Astrocyte of the cerebellum (primary cell): ENCODE results near the gene BHLHE41.
A peak's percentile ranks its signal among the peaks of the same experiment; 100 is the strongest.

Source experiments
- DNase-seq: peaks from one replicate; pipeline ENCODE4 v3.0.0-alpha.2; 2011; ENCODE audit warnings: low read depth
- H3K4me3 ChIP-seq: 2 replicates; pipeline ENCODE4 v1.5.1; 2011; ENCODE audit warnings: mild to moderate bottlenecking, low read depth, low read length, moderate library complexity
- in situ Hi-C: cut with HindIII; loops from 2 replicates; pipeline ENCODE4 v1.10.0; 2017; ENCODE audit warnings: low sequenced_read_pairs
- TF ChIP-seq, protein P1 (sequence below): IDR thresholded peaks from 2 replicates; pipeline ENCODE4 v1.5.1; 2012; ENCODE audit warnings: low read length, low read depth, moderate library complexity, mild to moderate bottlenecking; ENCODE audit errors: missing control alignments

The BHLHE41 gene

DNA sequence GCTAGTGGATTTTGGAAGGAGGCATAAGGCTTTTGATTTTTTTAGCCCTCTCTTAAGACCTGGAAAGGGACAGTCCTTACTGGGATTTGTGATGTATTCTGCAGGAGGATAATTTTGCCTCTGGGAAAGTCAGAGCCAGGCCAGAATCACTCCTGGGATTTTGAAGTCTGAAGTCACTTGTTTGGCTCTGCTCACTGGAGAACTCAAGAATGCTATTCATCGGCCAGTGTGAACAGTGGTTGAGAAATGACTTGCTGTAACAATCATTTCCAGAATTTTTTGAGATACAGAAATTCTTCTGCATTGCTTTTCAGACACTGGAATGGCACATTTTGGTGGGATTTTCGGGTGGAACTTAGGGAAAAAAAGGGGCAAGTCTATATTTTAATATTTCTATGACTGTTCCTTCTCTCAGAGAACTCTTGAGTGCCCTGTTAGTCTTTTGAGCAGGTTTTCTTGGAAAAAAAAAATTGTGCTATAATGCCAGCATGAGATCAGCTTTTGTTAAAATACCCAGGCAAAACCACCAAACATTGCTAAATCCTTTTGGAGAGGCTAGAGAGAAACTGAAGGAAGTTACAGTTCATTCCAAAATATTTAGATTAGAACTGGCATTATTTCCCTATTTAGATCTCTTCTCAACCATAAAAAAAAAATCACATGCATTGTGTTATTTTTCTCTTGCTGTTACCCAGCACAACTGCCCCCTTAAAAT lies 26.1 kb upstream of the BHLHE41 start:
- TF ChIP-seq, protein P1, sequence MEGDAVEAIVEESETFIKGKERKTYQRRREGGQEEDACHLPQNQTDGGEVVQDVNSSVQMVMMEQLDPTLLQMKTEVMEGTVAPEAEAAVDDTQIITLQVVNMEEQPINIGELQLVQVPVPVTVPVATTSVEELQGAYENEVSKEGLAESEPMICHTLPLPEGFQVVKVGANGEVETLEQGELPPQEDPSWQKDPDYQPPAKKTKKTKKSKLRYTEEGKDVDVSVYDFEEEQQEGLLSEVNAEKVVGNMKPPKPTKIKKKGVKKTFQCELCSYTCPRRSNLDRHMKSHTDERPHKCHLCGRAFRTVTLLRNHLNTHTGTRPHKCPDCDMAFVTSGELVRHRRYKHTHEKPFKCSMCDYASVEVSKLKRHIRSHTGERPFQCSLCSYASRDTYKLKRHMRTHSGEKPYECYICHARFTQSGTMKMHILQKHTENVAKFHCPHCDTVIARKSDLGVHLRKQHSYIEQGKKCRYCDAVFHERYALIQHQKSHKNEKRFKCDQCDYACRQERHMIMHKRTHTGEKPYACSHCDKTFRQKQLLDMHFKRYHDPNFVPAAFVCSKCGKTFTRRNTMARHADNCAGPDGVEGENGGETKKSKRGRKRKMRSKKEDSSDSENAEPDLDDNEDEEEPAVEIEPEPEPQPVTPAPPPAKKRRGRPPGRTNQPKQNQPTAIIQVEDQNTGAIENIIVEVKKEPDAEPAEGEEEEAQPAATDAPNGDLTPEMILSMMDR: no peak
- in situ Hi-C loops: no loop called here
- no peak overlapping the region for H3K4me3 ChIP-seq
- peak; percentile 55 for DNase-seq

DNA sequence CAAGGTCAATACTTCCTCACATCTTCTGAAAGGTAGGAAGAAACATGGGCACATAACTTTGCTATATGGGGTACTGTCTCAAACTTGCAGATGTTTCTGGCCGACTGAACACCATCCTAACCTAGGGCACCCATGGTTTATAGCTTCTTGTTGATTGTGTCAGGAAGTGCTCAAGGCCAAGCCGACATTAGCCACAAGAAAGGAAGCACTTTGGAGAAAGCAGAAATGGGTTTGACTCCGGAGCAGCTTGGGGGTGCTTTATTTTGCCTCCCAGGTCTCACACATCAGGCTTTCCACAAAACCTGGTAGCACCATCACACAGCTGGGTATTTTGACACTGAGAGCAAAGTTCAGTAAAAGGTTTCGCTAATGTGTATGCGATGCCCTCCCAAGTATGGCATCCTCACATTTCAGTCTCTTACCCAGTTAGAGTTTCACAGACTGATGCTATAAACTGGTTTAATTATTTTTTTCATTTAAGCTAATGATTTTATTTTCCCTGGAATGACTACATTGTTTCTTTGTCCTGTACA lies 25.2 kb upstream of the BHLHE41 start:
- DNase-seq: no peak
- H3K4me3 ChIP-seq: no peak overlapping the region
- in situ Hi-C loops: no loop called here
- TF ChIP-seq, protein P1: no peak

DNA sequence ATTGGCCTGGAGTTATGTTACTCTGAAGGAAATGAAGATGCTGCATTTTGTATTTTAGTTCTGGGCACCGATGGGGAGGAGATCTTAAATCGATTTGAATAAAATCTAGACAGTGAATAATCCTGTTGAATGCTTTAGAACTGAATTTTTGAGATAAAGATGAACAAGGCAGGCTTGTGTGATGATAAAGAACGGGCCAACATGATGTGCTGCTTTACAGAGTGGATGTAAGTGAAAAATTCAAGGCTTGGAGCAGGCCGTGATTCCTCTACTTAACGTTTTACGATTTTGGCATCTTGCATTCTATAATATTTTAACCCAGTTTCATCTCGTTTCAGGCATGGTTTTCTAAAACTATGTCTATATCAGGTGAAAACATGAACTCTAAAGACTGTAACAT lies 23.5 kb upstream of the BHLHE41 start:
- H3K4me3 ChIP-seq: no peak overlapping the region
- no peak for DNase-seq
- in situ Hi-C loops: no loop called here
- TF ChIP-seq, protein P1: no peak

DNA sequence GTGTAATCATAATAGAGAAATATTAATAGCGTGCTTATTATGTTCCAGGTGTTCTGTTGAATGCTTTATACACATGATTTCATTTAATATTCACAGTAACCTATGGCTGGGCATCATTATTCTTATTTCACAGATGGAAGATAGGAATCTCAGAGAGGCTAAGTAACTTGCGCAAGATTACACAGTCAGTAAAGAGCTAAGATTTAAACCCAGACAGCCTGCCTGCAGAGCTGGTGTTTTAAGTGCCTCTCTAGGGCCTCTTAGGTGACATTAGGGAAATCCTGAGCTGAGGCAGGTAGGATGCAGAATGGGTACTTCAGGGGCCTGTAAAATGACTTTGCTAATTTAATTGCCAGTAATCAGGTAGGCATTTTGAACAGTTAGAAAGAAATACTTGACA lies 18.5 kb upstream of the BHLHE41 start:
- TF ChIP-seq, protein P1: no peak
- no peak overlapping the region for H3K4me3 ChIP-seq
- in situ Hi-C loops: no loop called here
- no peak for DNase-seq

DNA sequence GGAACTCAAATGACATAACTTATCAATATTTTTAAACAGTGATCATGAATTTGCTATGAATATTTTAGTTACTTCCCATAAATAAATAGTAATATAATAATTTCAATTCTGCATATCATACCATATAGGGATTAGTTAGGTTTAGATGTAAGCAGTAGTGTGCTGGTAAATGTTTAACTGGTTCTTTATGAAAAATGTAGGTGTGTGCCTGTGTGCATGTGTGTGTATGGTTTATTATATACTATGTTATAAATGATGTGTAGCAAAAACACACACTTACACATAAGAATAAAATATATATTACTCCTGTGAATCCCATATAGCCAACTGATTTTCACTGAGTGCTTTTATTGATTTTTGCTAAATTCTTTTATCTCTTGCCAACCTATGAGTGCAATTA lies 14.0 kb upstream of the BHLHE41 start:
- TF ChIP-seq, protein P1: no peak
- in situ Hi-C loops: no loop called here

DNA sequence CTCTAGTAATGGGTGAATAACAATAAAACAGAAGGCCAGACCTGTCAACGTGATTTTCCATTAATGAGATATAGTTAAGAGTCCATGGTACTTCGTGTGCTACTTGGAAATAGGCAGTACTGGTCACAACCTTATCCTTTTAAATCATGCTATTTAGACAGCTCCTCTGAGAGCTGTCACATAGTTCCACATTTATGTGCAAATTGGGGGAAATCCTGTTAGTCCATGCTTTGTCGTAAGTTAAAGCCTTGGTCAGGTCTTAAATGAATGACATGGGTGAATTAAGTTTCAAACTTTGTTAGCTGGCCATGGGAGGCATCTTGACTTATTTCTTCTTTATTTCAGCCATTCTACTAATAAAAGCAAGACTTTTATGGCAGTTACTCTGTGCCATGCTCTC lies 11.9 kb upstream of the BHLHE41 start:
- TF ChIP-seq, protein P1: no peak
- H3K4me3 ChIP-seq: no peak overlapping the region
- no peak for DNase-seq
- in situ Hi-C loops: no loop called here

More for the DNA sequence above, 14.0 kb upstream of the BHLHE41 start:
- no peak for DNase-seq
- H3K4me3 ChIP-seq: no peak overlapping the region
